Upper lobe of left lung (tissue), 4 donors: ENCODE measurements around the gene CEACAM8.

Experiments
- CTCF ChIP-seq, 6 experiments: fragments of 450-650 bp in 4 of 6; fragments of 200-600 bp in 2 of 6; sonication (generic) in 2 of 6; IDR thresholded peaks; one replicate each; pipeline ENCODE4 v1.5.1; 2016 to 2019; ENCODE audit warnings: antibody characterized with exemption in 6 of 6
- POLR2AphosphoS5 ChIP-seq, 2 donors: sonication (generic); formaldehyde crosslinking; IDR thresholded peaks; one replicate each; pipeline ENCODE4 v1.5.1; 2017; ENCODE audit warnings: antibody characterized with exemption in 2 of 2

- TF ChIP-seq POLR2AphosphoS5 (IDR thresholded peaks at IDR 0.05) (no peak), CTCF (IDR thresholded peaks at IDR 0.05) (no peak)
Observed at GRCh38 chr19:42553292-42554045, 41.3 kb downstream of the CEACAM8 start.
